HT-29 (cell line): ENCODE results near the gene AUNIP. TPM values are rescaled to one million over a fixed set of nuclear protein-coding genes. Genes with fewer than 3 reads are reported as not detected.
A peak's percentile ranks its signal among the peaks of the same experiment; 100 is the strongest.
"Not testable (repeated sequence)": the region's sequence is repeated elsewhere in the genome, so short reads cannot be mapped to it uniquely, and the experiment has no call there.

ENCODE experiments used
- DNase-seq: peaks from one replicate; pipeline ENCODE4 v3.0.0-alpha.2; 2015; ENCODE audit warnings: low spot score
- total RNA-seq: library from RNA; depleted of rRNA; stranded (reverse); fragments of >200 nt; shearing (Covaris generic); gene quantifications from 2 replicates; pipeline ENCODE4 v1.2.3, GENCODE V29; 2014

The AUNIP gene
- total RNA-seq, 1 experiment from 2014 or later, result 8.3 TPM

DNA sequence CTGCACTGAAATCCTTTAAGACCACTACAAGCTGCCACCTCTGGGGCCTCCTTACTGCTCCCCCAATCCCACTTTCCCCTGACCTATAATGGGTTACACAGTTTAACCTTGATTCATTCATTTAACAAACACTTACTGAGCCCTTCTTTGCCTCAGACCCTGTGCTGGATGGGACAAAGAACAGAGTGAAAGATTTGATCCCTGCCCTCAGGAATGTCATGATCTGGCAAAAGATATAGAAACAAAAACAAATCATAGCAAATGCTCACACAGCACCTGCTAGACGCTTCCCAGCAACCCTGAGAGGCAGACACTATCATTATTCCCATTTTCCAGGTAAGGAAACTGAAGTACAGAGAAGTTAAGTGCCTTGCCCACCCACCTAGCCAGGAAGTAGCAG lies 7.0 kb upstream of the AUNIP start:
- no peak for DNase-seq

DNA sequence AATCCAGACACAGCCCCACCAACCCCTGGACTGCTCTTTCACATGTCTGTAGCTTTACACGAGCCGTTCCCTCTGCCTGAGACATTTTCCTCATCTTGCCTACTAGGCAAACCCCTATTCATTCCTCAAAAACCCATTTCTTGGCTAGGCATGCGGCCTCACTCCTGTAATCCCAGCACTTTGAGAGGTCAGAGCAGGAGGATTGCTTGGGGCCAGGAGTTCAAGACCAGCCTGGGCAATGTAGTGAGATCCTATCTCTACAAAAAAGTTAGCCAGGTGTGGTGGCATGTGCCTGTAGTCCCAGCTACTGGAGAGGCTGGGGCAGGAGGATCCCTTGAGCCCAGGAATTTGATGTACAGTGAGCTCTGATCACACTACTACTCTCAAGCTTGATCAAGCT lies 5.2 kb upstream of the AUNIP start:
- DNase-seq, result no peak

DNA sequence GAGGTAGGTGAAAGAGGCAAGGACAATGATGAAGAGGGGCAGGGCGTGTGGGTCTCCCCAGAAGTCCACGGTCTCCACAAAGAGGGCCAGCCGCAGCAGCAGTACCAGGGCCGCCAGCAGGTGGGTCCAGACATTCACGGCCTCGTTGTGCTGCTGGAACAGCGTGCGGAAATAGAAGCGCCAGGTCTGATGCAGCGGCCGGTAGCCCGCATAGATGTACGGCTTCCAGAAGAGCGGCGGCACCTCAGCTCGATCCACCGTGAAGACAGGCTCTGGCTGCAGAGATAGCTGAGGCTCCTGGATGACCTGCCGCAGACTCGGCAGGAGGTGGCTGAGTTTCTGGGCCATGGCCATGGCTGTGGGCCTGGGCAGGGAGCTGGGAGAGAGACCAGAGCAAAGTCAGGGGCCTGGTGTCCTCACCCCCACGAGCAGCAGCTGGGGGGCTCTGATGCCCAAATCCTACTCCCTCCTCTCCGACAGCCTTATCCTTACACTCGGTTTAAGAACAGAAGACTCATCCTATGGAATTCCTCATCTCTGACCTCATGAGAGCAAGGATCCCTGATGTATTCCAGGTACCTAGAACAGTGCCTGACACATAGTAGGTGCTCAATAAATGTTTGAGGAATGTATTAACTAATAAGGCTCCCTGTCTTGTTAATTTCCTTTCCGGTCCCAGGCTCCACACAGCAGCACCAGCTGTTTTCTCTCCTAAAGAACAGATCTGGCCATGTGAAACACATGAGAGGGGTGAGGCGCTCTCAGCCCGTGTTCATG lies 4.4 kb upstream of the AUNIP start:
- no peak for DNase-seq

DNA sequence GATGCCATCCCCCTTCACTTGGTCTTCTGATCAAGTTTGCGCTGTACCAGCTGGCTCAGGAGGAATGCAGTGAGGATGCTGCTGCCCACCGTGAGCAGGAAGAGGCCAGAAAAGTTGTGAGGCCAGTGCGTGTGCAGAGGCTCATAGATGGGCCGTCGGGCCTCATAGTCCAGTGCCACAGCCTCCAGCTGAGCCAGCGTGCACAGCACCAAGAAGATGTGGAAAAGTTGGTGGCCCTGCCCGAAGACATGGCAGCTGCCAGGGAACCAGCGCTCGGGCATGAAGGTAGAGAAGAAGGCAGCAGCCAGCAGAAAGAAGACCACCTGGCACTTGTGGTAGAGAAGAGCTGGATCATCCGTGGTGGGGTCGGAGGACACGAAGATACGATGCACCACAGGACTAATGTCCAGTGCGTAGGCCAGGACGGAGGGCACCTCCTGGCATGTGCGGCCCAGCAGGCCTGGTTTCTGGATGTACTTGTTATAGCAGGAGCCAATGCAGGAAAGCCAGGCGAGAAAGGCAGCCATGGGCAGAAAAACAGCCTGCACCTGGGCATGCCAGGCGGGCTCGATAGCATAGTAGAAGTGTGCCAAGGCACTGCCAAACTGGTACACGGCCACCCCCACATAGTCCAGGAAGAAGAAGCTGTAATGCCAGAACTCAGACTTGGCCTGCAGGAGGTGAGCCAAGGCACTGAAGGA lies 3.7 kb upstream of the AUNIP start:
- DNase-seq, result no peak

DNA sequence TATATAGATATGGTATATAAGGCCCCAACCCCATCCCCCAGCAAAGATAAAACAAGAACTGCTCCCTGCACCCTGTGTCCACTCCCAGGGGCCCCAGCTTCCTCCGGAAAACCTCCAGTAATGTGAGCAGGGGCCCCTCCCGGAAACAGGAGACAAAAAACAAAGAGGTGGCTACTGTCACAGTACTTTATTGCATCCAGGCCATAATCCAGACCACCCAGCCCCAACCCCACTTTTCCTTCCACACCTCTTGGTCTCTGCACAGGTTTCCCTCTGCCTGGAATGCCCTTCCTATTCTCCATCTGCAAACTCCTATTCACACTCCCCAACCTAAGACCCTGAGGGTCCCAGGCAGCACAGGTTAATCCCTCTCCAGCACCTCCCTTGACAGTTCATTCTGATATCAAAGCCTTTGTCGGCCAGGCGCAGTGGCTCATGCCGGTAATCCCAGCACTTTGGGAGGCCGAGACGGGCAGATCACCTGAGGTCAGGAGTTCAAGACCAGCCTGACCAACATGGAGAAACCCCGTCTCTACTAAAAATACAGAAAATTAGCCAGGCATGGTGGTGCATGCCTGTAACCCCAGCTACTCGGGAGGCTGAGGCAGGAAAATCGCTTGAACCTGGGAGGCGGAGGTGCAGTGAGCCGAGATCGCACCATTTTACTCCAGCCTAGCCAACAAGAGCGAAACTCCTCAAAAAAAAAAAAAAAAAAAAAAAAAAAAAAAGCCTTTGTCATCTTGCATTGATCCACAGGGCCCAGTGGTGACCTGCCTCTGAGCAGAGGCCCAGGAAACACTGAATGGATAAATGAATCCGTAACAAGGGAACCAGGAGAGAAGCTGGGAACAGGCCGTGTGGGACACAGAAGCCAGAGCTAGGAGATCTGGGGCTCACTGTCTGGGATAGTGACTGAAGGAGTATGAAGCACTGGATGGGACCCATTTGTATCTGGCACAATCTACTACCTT lies 2.3 kb upstream of the AUNIP start:
- DNase-seq, result no peak

DNA sequence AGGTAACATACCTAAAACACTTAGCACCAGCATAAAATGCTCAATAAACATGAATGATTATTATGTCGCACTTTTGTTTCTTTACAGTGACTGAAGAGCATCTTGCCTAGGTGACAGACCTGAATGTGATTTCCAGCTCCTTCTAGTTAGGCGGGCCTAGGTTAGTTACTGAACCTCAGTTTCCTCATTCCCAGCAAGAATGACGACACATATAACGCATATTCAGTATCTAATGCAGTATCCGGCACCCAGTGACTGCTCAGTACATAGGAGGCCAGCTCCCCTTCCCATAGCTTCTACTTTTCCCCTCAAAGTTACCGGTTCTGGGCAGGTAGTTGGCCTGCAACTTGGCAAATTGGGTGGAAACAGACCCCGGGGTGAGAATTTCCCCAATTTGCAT lies 763 bp downstream of the AUNIP start:
- peak; percentile 22 for DNase-seq

DNA sequence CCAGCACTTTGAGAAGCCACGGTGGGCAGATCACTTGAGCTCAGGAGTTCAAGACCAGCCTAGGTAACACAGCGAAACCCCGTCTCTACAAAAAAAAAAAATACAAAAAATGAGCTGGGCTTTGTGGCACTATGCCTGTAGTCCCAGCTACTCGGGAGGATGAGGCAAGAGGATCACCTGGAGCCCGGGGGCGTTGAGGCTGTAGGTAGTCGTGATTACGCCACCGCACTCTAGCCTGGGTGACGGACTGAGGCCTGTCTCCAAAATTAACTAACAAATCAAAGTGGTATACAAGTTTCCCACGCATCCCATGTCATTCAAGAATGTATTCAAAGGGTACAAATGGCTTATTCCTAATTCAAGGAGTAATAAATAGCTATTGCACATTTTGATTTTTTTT lies 2.4 kb downstream of the AUNIP start:
- no peak for DNase-seq

DNA sequence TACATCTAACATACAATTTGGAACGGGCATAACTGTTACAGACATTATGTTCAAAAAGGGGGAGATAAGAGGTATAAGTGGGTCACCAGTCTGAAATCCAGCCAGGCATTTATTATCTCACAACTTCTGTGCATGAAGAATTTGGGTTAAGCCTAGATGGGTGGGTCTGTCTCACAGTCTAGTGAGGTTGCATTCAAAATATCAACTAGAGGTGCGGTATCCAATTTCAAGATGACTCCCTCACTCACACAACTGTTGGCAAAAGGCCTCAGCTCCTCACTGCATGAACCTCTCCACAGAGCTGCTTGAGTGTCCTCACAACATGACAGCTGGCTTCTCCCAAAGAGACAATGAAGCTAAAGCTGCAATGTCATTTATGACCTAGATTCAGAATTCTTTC lies 4.7 kb downstream of the AUNIP start:
- no peak for DNase-seq

DNA sequence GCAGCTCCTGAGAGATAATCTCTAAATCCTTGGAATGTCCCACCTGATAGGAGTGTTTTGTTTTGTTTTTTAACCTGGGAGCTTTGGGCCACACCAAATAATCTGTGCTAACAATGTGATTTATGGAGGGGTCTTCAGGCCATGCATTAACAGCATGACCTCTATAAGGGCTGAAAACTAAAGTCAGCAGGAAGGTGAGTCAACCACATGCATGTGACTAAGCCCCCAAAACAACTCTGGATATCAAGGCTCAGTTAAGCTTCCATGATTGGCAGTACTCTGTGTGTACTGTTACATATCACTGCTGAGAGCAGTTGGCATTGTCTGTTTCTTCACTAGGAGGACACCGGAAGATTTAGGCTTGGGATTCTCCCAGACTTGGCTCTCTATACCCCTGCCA lies 10.7 kb downstream of the AUNIP start:
- DNase-seq, result no peak

DNA sequence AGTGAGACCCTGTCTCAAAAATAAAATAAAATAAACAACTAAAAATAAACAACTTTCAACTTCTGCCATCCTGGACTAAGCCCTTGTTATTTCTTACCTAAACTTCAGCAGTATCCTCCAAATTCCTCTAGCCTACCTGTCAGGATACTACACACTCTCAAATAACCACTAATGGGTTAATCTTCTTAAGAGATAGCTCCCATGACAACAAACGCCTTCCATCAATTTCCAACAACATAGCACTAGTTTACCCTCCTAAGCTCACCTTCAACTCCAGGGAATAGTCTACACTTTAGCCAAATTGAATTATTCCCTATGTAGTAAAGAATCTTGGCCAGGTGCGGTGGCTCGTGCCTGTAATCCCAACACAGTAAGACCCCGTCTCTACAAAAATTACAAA lies 11.3 kb downstream of the AUNIP start:
- DNase-seq, result no peak

DNA sequence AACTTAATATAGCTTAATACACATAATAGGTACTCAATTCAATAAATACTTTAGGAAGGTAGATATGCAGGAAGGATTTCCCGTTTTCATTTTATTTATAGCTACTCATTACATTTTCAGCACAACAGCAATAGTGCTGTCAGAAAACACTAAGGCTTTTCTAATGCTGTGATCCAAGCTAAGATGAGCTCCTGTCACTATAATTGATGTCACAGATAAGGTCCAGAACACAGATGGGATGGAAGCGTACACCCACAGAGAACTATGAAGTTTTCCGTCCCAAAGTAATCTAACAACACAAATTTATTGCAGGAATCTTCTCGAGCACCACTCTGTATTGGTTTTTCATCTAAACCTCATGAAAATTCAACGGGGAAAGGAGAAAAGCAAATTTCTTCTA lies 13.6 kb downstream of the AUNIP start:
- no peak for DNase-seq

DNA sequence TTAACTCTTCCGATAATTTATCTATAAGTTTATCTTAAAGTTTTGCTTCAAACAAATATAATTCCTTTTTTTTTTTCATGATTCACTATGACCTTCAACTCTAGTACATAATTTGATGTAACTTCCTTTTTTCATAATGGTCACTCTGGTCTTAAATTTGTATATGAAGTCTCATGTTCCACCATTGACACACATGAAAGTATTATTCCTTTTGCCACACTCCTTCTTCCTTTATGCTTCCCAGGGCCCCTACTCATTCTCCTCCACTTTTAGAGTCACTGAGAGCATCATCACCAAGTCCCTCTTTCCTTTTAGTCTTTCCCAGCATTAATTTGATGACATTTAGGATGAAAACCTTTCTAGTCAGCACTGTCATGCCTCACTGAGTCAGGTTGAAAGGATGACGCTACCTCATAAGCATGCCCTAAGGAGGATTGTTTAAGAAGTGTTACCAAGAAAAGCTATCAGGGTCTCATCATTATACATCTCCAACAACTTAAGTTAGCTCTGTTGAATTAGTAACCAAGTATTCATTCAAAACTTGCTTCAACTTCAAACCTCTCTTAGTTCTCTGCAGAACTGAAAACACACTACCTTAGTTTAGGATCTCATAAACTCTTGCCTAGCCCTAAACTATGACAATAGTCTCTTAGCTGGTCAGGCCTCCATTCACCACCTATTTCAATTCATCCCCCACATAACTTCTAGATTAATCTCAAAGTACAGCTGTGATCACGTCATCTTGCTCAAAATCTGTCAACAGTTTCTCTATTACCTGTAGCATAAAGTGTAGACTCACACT lies 14.5 kb downstream of the AUNIP start:
- DNase-seq, result no peak

DNA sequence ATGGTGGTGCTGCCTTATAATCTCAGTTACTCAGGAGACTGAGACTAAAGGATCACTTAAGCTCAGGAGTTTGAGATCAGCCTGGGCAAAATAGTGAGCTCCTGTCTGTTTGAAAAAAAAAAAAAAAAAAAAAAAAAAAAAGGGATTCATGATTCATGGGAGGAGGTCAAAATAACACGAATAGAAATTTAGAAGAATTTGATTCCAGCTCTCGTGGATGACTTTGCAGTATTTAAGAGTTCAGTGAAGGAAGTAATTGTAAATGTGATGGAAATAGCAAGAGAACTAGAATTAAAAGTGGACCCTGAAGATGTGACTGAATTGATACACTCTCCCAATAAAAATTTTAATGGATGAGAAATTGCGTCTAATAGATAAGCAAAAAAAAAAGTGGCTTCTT lies 15.8 kb downstream of the AUNIP start:
- DNase-seq, result no peak

DNA sequence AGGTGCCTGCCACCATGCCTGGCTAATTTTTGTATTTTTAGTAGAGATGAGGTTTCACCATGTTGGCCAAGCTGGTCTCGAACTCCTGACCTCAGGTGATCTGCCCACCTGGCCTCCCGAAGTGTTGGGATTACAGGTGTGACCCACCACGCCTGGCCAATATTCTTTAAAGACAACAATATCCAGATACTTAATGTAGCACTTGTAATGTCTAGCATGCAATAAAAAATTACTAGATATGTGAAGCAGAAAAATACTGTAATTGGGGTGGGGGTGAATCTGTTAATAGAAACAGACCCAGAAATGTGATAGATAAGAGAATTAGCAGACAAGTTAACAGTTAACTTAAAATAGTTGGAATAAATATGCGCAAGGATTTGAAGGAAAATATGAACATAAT lies 19.4 kb downstream of the AUNIP start:
- DNase-seq, result not testable (repeated sequence)

DNA sequence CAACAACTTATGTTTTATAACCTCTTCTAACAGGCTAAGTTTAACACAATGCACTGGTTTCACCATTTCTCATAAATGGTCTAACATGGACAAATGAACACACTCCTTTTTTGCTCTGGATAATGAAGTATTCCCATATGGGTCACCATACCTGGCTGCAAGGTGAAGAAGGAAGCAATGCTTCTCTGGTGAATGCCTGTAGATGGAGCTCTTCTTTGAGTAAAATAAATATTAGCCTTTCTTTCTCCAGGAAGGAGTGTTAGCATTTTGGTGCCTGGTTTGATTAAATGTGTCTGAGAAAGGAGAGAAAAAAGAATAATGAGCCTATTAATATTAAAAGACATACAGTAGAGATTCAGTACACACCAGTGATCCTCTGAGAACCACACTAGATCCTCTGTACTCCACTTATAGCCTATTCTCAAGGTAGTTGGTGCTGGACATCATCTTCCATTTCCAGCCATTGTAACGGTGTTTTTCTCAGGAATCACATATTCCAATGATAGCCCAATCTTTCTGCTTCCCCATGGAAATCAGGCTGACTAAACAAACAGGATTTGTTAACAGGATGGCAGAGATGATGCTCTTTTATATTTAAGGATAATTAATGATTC lies 21.9 kb downstream of the AUNIP start:
- DNase-seq, result peak; percentile 59

DNA sequence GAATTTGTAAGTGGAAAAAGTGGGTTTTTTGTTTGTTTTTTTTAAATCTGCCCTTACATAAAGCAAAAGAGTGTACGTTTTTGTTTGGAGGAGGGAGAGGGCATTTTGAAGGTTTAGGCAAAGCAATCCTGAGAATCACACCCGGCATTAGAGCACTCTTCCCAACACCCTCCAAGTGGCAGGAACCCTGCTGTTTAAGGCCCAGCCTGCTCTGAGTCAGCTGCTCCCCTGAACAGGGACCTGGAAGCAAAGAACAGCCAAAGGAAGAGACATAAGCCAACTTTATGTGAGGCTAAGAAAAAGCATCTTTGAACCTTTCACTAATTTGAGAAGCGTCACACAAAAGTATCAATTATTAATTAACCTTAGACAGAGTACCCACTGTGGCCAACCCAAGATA lies 22.6 kb downstream of the AUNIP start:
- no peak for DNase-seq

DNA sequence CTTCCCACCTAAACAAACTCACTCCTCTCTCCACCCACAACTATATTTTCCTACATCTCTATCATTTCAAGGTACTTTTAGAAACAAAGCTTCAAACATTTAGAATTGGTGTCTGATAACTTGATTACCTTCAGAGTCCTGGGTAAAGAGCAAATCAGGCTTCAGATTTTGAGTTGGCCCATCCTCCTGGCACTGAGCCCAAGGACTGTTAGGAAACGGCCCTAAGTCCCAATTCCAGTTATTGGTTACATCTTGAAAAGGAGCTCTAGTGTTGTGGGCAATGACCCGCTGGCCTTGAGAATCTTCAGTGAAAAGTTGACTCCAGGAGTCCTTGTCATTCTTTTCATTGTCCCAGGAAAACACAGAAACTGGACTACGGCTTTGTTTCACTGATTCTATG lies 24.4 kb downstream of the AUNIP start:
- DNase-seq, result no peak

DNA sequence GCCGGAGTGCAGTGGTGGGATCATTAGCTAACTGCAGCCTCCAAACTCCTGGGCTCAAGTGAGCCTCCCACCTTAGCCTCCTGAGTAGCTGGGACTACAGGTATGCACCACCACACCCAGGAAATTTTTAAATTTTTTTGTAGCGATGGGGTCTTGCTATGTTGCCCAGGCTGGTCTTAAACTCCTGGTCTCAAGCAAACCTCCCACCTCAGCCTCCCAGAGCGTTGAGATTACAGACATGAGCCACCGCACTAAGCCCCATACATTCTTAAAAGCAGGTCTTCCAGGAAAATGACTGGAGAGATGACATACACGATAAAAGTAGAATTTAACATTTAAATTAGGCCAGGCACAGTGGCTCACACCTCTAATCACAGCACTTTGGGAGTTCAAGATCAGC lies 26.1 kb downstream of the AUNIP start:
- DNase-seq, result no peak

DNA sequence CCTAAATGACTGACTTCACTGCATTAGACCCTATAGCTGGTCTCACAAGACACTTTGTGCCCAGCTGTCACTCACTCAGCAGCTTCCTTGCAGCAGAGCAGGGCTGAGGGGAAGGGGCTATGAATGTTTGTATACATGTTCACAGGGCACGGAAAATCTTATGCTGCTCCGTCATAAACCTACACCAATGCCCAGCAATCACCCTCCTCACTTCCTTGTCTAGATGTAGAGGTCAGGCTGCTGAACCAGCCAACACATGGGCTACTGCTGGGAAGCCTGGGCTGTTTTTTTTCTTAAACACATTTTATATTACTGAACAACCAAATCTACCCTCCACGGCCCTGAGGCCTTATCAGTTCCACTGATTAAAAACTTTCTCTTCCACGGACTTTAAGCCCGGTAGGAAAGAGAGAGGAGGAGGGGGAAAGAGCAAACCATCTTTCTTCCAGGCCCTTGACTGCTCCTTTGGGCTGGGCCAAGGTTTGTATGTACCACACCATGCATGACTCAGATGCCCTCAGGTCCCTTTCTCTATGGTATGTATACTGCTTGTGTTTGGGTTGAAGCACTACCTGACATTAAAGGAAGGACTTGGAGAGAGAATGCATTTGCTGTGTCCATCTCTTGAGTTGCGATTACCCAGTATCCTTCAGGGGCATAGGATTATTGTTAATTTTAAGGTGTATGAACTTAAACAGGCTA lies 26.8 kb downstream of the AUNIP start:
- no peak for DNase-seq

DNA sequence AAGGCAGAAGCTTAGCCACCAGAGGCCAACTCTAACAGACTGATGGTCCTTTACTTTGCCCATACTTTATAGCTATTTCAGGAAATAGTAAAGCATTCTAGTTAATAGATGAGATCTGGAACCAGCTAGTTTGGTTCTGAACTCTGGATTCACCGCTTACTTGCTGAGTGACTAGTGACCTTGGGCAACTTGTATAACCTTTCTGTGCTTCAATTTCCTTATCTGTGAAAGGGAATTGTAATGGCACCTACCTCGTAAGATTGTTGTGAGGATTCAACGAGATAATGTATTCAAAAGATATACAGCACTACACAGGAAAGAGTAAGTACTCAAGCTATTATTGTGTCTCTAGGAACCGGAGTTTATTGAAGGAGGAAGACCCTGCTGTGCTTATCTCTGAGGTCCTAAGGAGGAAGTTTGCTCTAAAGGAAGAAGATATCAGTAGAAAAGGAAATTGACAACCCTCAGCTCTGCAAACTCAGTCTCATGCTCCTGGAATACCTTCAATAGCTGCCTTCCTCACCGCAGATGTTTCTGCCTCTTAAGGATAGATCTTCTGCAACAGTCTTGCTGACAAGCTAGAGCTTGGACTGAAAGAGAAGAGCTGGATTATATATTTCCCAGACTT lies 27.6 kb downstream of the AUNIP start:
- DNase-seq, result no peak
